ENCODE data around the gene NRL. TPM values are rescaled to one million over a fixed set of nuclear protein-coding genes. Genes with fewer than 3 reads are reported as not detected.

Gene NRL
- total and polyA plus RNA-seq, 9 of the 15 experiments (the other 6 are each of a cell fraction or from before 2014, with no cell fraction given): 0.07 to 2.7 (median 1.4) TPM; not detected in 1

- no peak overlapping the region for H3K27ac ChIP-seq (ENCODE audit: extremely low read depth, low read depth, low read length)
- BruUV-seq (replicated peaks): no TSS peak
- H2AFZ ChIP-seq (ENCODE audit: low read depth, low read length): no peak overlapping the region
- H3K4me2 ChIP-seq (ENCODE audit: insufficient read depth, low read length): no peak overlapping the region
- peaks cover 15 to 32% of the 10 kb centered on the region in 2 experiments for H3K4me1 ChIP-seq (replicated peaks in 1 of 2; ENCODE audit: control insufficient read depth in 2 of 2, insufficient read depth in 2 of 2, low read length in 2 of 2)
- no peak overlapping the region for H3K9ac ChIP-seq (ENCODE audit: insufficient read depth in 1 of 2, low read depth in 2 of 2, low read length in 2 of 2)
- intact Hi-C loops (cut with micrococcal nuclease): no loop called here
- DNase-seq (ENCODE audit: extremely low read depth in 1 of 4, low spot score in 3 of 4): no peak
- no peaks in the 10 kb centered on the region for H3K36me3 ChIP-seq (ENCODE audit: control insufficient read depth, insufficient read depth, low read length)
- ChIA-PET POLR2A (interaction anchor here (0.7 kb wide), 1 partner anchor 17 kb away, joined by 4 read pairs; the partner anchor contains the start of gene PCK2), CTCF (ENCODE audit: low intra/inter-chr PET ratio) (interaction anchor here (0.6 kb wide), 1 partner anchor 1216 kb away, joined by 4 read pairs; no protein-coding TSS in a partner anchor)
- no peaks in the 10 kb centered on the region for H4K20me1 ChIP-seq (replicated peaks; ENCODE audit: control insufficient read depth, insufficient read depth, low read length)
- WGBS (ENCODE audit: insufficient coverage, low coverage, missing lambda C conversion rate): 62% methylated on average over 15 of the region's 23 CpGs
- H3K9me1 ChIP-seq (ENCODE audit: control insufficient read depth, insufficient read depth, low read length): no peaks in the 10 kb centered on the region
- no peak overlapping the region for H3K4me3 ChIP-seq
- no peak for FAIRE-seq
- H3K9me3 ChIP-seq (replicated peaks; ENCODE audit: control insufficient read depth, insufficient read depth, low read depth, low read length): no peaks in the 10 kb centered on the region
- H3K27me3 ChIP-seq (ENCODE audit: control insufficient read depth in 2 of 2, insufficient read depth in 2 of 2, low read length in 2 of 2): peaks cover 0 to 9% of the 10 kb centered on the region in 2 experiments; a peak in 2 of 5 replicates
- ATAC-seq: no peak
- TF ChIP-seq TRIM24 (IDR thresholded peaks at IDR 0.05): no peak
- no peaks in the 10 kb centered on the region for H3K79me2 ChIP-seq (ENCODE audit: control insufficient read depth, insufficient read depth, low read length)
- in situ Hi-C loops (cut with MboI): no loop called here
Measured at GRCh38 chr14:24077086-24077485, 37.7 kb downstream of the NRL start.

- peaks cover 0 to 14% of the 10 kb centered on the region in 2 experiments; a peak in 2 of 5 replicates for H3K27me3 ChIP-seq (ENCODE audit: control insufficient read depth in 2 of 2, insufficient read depth in 2 of 2, low read length in 2 of 2)
- ATAC-seq: no peak
- H3K4me1 ChIP-seq (replicated peaks in 1 of 2; ENCODE audit: control insufficient read depth in 2 of 2, insufficient read depth in 2 of 2, low read length in 2 of 2): peaks cover 10 to 24% of the 10 kb centered on the region in 2 experiments
- FAIRE-seq: no peak
- no peaks in the 10 kb centered on the region for H3K9me1 ChIP-seq (ENCODE audit: control insufficient read depth, insufficient read depth, low read length)
- H3K9ac ChIP-seq (ENCODE audit: insufficient read depth in 1 of 2, low read depth in 2 of 2, low read length in 2 of 2): no peak overlapping the region; a peak in 1 of 4 replicates
- no peak overlapping the region for H3K4me2 ChIP-seq (ENCODE audit: insufficient read depth, low read length)
- H3K79me2 ChIP-seq (ENCODE audit: control insufficient read depth, insufficient read depth, low read length): no peaks in the 10 kb centered on the region
- no TSS peak for BruUV-seq (replicated peaks)
- H4K20me1 ChIP-seq (replicated peaks; ENCODE audit: control insufficient read depth, insufficient read depth, low read length): no peaks in the 10 kb centered on the region
- H3K4me3 ChIP-seq: no peak overlapping the region
- DNase-seq (ENCODE audit: extremely low read depth in 1 of 4, low spot score in 3 of 4): no peak
- in situ Hi-C loops (cut with MboI): no loop called here
- 39% methylated on average over 9 of the region's 10 CpGs for WGBS (ENCODE audit: insufficient coverage, low coverage, missing lambda C conversion rate)
- H3K36me3 ChIP-seq (ENCODE audit: control insufficient read depth, insufficient read depth, low read length): no peaks in the 10 kb centered on the region
- H3K9me3 ChIP-seq (replicated peaks; ENCODE audit: control insufficient read depth, insufficient read depth, low read depth, low read length): no peaks in the 10 kb centered on the region
- no peak overlapping the region for H3K27ac ChIP-seq (ENCODE audit: extremely low read depth, low read depth, low read length)
- ChIA-PET CTCF (ENCODE audit: low intra/inter-chr PET ratio) (no interaction called here), POLR2A (interaction anchor here (1.0 kb wide), 1 partner anchor 17 kb away, joined by 3 read pairs; the partner anchor contains the start of gene PCK2)
- H2AFZ ChIP-seq (ENCODE audit: low read depth, low read length): no peak overlapping the region
- intact Hi-C loops (cut with micrococcal nuclease): no loop called here
- TF ChIP-seq ZNF224 (CRISPR knock-in tag; IDR thresholded peaks at IDR 0.05): no peak
- TF ChIP-seq MAFF (IDR thresholded peaks at IDR 0.05; ENCODE audit: low read length): no peak
- TF ChIP-seq XRCC4 (IDR thresholded peaks at IDR 0.05; ENCODE audit: extremely low read depth, insufficient read depth, insufficient read length): no peak
- no peak for TF ChIP-seq PURB (CRISPR knock-in tag; IDR thresholded peaks at IDR 0.05; ENCODE audit: low read depth)
- TF ChIP-seq HMBOX1 (IDR thresholded peaks at IDR 0.05): no peak
- TF ChIP-seq RREB1 (CRISPR knock-in tag; IDR thresholded peaks at IDR 0.05): no peak
- no peak for TF ChIP-seq CREB3L1 (IDR thresholded peaks at IDR 0.05; ENCODE audit: borderline replicate concordance, low read depth)
Measured at GRCh38 chr14:24076302-24076601, 38.5 kb downstream of the NRL start.
